HG03159 (cell line): ENCODE data around the gene DNASE1.

ENCODE experiments used
- ATAC-seq: cut with Tn5 transposase; IDR thresholded peaks from one replicate; pipeline ENCODE4 v1.9.1; 2021; ENCODE audit warnings: mild to moderate bottlenecking, moderate library complexity; ENCODE audit not compliant: unreplicated experiment

DNASE1 gene

DNA sequence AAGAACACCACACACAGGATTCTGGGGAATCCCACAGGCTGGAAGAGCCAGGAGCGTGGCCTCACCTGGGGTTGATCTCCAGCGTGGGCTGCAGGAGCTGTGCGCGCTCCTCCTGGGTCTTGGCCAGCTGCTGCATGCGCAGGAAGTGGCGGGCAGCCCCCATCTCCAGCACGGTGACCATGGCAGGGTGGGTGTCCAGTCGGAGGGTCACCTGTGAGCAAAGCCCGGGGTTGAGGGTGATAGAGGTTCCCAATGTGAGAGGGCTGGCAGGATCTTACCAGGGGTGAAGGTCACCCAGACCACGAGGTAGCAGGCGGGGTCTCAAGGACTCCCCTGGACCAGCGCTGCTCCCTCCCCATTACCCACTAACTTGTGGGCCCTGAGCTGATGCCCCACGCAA, 7.4 kb downstream of the DNASE1 start:
- no peak for ATAC-seq

DNA sequence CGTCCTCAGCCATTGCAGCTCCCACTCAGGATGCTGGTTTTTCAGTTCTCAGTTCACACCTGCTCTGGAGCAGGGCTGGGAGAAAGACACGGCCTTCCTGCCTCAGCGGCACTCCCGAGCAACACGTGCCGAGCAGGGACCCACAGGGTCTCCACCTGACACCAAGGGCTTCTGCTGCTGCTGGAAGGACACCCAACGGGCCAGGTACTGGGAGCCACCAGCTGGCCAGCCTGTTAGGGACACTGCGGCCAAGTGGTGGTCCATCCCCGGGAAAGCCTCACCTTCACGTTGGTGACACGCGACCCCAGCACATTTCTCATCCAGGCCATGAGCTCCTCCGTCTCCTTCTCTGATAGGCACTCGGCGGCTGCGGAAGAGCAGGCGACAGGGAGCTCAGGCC, 8.1 kb downstream of the DNASE1 start:
- ATAC-seq: no peak

DNA sequence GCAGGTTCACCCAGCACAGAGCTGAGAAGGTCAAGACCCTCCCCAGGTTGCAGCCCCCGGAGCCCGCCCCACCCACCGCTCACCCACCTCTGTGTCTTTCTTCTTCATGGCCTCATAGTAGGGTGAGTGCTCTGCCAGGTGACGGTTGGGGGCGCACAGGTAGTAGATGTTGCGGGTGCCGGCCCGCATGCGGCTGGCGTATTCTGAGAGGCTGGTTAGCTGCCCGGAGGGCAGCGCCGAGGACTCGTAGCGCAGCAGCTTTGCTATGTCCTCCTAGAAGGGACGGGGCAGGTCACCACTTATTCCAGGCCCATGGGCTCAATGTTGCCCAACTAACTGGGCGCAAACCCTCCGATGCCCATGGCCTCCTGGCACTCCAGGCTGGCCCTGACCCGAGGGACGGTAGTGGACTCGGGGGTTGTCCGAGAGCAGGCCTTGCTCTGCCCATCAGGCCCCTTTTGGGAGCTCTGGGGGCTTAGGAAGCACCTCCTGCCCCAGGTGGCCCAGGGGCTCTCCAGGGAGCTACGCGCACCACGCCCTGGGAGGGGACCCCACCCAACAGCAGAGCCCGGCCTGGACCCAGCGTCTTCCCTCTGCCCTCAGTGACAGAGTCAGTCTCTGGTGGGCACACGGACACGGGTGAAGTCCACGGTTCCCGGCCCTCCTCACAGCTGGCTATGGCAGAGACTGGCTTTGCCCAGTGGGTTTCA, 9.9 kb downstream of the DNASE1 start:
- no peak for ATAC-seq

DNA sequence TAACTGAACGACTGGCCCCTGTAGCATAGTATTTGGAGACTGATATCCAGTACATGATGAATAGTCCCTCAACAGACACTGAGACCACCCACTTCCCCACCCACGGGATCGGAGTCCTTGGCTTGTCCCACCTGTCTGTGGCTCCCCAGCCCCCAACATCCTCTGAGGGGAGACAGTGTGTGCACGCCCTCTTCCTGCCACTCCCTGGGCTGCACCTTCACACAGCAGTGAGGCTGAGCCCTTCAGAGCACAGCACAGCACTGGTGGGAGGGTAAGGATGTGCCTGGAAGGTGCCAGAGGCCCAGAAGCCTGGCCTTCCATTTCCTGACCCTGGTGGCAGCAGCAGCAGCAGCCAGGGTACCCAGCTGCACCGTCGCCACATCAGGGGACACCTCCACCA, 11.0 kb downstream of the DNASE1 start:
- ATAC-seq: no peak

DNA sequence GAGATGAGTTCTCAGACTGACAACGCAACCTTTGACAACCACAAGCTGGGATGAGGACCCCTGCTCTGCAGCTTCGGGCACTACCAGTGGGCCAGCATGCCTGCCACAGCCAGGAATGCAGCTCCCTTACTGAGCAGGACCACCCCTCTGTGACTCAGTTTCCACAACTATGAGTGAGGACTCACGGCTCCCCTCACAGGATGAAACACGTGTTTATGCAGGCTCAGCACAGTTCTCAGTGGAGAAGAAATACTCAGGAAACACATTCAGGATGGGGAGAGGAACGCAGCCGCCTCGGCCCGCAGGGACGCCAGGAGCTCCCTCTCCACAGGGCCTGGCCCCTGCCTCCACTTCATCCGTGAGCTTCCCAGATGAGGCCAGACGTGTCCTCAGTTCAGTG, 14.1 kb downstream of the DNASE1 start:
- no peak for ATAC-seq

DNA sequence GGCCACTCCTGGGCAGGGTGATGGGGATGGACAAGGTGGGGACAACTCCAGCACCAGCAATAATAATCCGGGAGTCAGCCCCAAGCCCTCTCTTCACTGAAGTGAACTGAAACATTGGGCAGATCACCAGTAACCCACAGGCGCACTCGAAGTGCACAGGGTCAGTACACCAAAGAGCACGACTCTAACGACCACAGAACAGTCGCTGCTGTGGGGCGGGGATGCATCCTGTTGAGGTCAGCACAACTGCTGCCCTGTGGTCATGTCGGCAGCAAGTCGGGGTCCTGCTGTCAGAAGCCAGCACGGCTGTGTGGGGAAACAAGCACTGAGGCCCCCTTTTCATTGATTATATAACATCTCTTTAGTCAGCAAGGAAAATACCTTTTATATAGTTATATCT, 14.6 kb downstream of the DNASE1 start:
- no peak for ATAC-seq

DNA sequence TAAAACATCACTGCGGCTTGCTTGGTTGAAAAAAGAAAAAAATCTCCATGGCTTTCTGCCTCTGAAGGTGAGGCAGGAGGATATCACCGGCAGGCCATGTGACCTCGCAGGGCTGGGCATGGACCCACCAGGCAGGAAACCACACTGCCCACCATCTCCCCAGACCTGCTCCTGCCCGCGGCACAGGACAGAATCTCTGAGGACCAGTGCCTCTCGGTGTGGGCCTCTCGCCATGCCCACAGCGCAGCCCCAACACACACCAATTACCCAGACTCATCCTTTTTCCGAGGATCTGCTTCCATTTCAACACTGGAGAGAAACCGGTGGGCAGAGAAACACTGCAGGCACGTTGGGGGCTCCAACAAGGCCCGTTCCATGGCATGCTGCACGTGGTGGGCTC, 16.2 kb downstream of the DNASE1 start:
- ATAC-seq: no peak

DNA sequence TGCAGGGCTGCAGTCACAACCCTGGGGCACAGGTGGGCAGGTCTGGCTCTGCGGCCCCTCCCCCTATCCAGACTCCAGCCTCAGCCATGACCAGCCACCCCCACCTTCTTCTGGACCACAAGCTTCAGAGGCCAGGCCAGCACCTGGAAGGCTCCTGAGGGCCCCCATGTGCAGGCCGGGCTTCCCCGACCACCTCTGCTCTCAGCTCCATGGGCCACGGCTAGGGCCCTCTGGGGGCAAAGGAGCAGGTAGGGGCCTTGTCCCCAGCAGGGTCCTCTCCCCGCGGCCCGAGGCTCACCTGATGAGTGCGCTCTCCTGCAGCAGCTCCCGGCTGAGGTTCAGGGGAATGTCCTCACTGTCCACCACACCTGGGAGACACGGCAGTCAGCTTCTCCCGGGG, 16.9 kb downstream of the DNASE1 start:
- no peak for ATAC-seq

DNA sequence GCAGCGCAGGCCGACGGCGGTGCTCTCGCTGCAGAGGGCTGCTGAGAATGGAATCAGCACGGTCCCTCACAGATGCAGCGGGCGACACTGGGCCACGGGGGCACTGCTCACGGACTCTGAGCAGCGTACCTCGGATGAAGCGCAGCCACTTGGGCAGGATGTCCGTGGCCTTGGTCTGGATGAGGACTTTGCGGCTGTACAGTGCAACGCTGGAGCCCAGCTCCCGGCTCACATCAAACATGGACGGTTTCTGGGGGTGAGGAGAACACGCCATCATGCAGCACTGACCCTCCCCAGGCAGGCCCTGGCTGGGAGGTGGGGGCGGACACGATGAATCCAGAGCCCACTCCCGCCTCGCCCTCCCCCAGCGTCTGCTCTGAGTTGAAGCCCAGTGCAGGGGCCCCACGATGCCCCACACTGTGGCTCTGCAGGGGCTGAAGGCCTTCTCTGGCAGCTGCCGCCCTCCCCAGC, 18.1 kb downstream of the DNASE1 start:
- no peak for ATAC-seq

DNA sequence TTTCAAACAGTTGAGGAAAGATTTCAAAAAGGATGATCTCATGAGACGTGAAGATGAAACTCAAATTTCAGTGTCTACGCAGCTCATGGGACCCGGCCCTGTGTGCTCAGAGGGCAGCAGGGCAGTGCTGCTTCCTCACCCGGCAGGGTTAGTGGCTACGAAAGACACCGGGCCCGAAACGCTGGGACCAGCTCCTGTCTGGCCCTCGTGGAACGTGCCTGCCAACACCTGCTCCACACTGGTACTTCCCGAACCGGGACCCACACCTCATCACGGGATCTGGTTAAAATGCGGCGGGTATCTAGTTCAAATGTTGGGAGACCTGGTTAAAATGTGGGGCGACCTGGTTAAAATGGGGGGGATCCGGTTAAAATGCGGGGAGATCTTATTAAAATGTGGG, 18.7 kb downstream of the DNASE1 start:
- ATAC-seq: no peak

DNA sequence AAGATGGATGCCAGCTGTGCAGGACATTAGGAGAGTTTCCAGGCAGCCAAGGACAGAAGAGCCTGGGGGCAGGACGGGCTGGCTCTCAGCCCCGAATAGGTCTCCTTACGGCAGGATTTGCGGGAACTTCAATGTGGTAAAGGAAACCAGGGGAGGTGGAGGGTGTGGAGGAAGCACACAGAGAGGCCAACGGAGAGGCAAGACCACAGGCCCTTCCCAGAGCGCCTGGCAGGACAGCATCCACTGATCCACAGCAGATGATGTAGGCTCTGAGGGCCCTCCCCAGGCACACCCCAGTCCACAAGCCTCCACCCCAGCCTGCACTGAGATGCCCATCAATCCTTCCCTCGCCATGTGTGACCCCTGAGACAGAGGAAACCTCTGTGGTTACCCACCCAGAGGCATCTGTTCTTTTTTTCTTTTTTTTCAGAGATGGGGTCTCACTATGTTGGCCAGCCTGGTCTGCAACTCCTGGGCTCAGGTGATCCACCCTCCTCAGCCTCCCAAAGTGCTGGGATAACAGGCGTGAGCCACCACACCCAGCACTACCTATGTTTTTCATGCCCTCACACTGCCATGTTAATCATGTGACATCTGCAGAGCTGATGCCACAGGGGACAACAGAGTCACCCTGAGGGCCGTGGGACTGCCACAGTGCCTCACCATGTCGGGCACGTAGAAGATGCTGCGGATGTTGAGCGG, 19.3 kb downstream of the DNASE1 start:
- no peak for ATAC-seq

DNA sequence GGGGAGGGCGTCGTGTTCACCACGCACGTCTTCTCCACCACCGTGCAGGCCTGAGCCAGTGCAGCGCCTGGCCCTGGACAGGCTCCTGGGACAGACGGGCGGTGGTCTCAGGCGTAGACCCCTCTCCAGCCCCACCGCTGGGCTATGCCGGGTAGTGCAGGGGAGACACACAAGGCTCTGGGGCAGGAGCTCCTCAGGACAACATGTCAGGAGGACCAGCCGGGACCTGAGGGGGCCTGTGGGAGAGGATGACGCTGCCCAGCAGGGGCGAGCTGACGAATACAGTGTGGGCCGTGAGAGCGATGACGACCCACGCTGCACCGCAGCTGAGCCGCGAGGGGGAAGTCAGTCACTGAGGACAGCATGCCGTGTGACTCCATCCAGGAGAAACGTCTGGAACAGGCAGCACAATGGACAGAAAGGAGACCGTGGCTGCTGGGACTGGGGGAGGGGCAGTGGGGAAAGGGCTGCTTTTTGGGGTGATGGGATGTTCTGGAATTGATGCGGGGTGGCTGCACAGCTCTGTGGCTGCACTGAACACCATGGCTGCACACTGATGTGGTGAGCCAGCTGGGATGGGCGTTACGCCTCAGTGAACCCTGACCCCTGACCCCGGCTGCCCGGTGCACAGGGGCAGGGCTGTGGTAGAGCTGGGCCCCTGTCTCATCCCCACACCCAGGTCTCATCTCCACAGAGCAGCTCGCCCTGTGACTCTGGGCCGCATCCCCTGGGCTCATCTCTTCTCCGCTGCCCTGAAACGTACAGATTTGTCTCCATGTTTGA, 20.2 kb downstream of the DNASE1 start:
- no peak for ATAC-seq

DNA sequence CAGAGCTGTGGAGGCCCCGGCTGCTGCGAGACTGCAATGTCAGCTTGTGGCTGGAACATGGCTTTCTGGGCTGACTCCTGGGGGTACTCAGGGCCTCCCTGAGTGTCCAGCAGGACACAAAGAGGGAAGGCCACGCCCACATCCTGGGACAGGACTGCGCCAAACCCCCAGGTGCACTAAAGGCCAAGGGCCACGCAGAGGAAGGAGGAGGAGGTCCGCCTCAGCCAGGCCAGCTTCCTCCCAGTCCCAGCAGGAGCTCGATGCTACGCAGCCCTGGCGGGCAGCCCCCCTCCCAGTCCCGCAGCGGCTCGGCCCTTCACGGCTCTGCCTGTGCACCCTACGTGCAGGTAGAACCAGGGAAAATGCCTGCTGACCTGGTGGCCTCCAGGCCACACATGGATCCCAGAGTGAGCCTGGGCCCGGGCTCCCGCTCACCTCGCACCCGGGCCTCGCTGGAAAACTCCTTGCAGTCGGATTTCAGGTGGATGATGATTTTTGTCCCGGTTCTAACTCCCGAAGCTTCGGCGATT, 21.2 kb downstream of the DNASE1 start:
- ATAC-seq: no peak

DNA sequence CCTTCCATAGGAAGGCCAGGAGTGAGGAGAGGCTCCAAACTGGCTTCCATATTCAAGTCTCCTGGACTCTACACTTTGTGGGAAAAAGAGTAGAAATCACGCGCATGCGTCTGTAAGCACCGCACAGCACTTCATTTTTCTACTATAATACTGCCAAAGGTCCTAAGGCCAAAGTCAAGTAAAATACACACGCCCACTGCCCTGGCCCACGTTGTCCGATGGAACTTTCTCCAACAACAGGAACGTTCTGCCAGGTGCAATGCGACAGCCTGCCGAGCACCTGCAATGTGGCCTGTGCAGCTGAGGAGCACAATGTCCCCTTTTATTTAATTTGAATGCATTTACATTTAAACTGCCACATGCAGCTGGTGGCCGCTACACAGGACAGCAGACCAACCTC, 23.5 kb downstream of the DNASE1 start:
- no peak for ATAC-seq

DNA sequence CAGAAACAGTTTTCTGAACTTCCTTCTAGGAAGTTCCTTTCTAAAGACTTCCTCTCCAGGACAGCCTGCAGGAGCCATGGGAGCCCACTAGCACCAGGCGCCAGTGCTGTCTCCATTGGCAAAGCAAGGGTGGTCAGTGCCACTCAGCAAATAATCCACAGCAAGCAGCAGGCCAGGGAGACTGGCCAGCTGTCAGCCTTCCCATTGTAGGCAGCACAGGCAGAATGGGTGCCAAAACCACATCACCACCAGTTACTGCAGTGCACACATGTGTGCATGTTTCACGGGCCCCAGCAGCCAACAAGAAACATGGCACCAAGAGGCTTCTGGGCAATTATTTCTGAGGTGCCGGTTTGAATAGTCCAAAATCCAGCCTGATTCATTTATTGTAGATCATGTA, 26.7 kb downstream of the DNASE1 start:
- no peak for ATAC-seq

DNA sequence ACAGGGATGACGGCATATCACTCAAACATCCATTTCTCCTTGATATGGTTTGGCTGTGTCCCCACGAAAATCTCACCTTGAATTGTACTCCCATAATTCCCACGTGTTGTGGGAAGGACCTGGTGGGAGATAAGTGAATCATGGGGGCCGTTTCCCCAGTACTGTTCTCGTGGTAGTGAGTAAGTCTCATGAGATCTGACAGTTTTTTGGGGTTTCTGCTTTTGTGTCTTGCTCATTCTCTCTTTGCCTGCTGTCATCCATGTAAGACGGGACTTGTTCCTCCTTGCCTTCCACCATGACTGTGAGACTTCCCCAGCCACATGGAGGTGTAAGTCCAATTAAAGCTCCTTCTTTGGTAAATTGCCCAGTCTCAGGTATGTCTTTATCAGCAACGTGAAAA, 32.5 kb downstream of the DNASE1 start:
- no peak for ATAC-seq

DNA sequence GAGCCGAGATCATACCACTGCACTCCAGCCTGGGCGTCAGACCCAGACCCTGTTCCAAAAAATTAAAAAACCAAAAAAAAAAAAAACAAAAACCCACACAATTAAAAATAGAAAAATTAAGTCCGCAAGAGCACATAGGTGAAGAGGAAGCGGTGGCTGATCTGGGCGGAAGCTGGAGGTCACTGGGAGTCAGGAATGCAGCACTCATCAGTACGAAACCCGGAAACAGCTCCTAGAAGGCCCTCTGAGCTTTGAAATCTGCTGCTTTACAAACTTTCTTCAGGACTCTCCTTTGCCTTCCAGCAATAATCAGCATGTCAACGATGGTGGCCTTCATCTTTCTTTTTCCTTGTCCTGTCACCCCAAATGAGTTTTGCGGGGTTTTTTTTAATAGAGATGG, 33.3 kb downstream of the DNASE1 start:
- no peak for ATAC-seq

DNA sequence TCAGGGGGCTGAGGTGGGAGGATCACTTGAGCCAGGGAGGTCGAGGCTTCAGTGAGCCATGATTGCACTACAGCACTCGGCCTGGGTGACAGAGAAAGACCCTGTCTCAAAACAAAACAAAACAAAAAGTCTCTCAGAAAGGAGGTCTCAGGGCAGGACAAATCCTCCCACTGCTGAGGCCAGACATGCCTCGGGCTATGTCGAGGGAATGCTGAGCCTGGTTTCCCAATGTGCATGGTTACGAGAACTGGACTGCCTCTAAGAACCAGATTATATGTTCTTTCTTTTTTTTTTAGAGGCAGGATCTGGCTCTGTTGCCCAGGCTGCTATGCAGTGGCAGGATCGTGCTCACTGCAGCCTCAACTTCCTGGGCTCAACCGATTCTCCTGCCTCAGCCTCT, 35.2 kb downstream of the DNASE1 start:
- ATAC-seq: no peak

DNA sequence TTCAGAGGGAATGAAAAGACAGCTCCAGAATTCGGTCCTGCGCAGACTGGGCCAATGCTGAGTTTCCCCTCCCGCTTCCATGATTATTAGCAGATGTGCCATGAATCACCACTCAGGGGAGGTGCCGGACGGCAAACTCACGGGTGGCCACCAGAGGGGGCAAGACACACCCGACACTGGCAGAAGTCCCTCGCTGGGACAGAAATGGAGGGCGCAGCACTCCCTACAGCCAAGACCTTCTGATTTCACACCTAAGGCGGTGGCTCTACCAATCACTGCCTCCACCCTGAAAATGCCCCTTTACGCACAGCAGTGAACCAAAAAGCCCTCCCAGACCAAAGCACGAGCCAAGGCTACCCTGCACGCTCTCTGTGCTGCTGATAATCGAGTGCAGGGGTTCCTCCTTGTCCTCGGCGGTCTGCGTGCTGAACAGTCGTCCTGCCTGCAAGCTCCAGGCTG, 36.0 kb downstream of the DNASE1 start:
- no peak for ATAC-seq

DNA sequence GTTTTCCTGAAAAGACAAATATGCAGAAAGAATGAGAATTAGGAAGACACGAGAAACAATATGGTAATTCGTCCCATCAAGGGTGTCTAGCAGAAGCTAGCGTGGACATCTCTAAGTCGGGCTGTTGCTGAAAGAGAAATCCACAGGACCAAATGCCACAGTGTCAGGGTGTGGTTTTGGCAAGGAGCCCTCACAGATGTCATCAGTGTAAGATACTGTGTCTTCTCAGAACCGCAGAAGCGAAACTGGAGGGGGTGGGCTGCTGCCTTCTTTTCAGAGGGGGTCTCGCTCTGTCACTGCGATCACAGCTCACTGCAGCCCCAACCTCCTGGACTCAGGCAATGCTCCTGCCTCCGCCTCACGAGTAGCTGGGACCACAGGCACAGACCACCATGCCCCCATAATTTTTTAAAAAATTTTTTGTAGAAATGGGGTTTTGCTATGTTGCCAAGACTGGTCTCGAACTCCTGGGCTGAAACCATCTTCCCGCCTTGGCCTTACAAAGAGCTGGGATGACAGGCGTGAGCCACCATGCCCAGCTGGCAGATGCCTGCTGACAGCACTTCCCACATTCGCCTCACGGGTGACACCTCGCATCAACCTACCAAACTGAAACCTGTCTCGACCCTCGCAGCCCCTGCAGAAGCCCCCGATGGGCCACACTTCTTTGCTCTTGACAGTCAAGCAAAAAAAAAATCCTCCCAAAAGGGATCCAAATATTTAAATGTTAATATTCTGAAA, 36.7 kb downstream of the DNASE1 start:
- ATAC-seq: no peak

DNA sequence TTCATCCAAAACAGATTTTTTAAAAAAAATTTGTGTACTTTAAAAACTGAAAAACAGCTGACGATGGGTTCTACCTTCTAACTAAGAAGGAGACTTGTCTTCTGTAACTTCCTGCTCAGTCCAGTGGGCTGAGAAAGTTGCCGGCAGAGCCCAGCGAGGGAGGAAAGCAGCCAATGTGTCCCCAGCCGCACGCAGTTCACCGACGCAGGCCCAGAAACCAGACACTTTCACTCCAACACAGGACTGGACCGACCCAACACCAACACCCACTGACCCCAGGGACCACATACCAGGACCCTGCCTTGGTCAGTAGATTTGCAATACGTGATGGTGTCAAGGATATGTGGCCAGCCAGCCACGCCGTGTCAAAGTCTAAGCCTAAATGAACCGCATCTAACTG, 37.3 kb downstream of the DNASE1 start:
- ATAC-seq: no peak
